Measurements from ENCODE around the gene OLR1.

Gene OLR1

DNA sequence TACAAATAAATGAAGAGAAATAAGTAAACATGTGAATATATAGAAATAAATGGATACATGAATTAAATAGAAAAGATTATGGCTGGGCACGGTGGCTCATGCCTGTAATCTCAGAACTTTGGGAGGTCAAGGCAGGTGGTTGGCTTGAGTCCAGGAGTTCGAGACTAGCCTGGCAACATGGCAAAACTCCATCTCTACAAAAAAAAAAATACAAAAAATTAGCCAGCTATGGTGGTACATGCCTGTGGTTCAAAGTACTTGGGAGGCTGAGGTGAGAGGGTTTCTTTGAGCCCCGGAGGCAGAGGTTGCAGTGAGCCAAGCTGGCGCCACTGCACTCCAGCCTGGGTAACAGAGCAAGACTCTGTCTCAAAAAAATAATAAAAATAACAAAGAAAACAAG is 36.8 kb downstream of the OLR1 start:
- H3K4me3 ChIP-seq (ENCODE audit: low read length, poor library complexity, severe bottlenecking) = no peak overlapping the region
- no peaks in the 10 kb centered on the region for H3F3A ChIP-seq (ENCODE audit: low read depth)
- no peaks in the 10 kb centered on the region for H3K79me2 ChIP-seq (ENCODE audit: insufficient read depth, low read length)
- H3K36me3 ChIP-seq (ENCODE audit: insufficient read depth, low read length) = no peaks in the 10 kb centered on the region
- H3K4me2 ChIP-seq (ENCODE audit: low read depth, low read length, poor library complexity, severe bottlenecking) = no peak overlapping the region
- peaks cover 8% of the 10 kb centered on the region for H3K4me1 ChIP-seq (ENCODE audit: insufficient read depth, low read length, poor library complexity, severe bottlenecking)
- H3K9me3 ChIP-seq (ENCODE audit: insufficient read depth, low read depth, low read length) = no peaks in the 10 kb centered on the region
- TF ChIP-seq EZH2phosphoT487 (IDR thresholded peaks at IDR 0.05; ENCODE audit: borderline replicate concordance) = no peak
- TF ChIP-seq, protein P1, sequence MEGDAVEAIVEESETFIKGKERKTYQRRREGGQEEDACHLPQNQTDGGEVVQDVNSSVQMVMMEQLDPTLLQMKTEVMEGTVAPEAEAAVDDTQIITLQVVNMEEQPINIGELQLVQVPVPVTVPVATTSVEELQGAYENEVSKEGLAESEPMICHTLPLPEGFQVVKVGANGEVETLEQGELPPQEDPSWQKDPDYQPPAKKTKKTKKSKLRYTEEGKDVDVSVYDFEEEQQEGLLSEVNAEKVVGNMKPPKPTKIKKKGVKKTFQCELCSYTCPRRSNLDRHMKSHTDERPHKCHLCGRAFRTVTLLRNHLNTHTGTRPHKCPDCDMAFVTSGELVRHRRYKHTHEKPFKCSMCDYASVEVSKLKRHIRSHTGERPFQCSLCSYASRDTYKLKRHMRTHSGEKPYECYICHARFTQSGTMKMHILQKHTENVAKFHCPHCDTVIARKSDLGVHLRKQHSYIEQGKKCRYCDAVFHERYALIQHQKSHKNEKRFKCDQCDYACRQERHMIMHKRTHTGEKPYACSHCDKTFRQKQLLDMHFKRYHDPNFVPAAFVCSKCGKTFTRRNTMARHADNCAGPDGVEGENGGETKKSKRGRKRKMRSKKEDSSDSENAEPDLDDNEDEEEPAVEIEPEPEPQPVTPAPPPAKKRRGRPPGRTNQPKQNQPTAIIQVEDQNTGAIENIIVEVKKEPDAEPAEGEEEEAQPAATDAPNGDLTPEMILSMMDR (conservative IDR thresholded peaks at IDR 0.05; ENCODE audit: low read length) = no peak
- no peak overlapping the region for H2AFZ ChIP-seq (ENCODE audit: low read length)
- H3K9ac ChIP-seq (ENCODE audit: low read depth, low read length, poor library complexity, severe bottlenecking) = no peak overlapping the region
- H4K20me1 ChIP-seq (ENCODE audit: insufficient read depth, low read length, poor library complexity, severe bottlenecking) = no peaks in the 10 kb centered on the region
- H3K9me2 ChIP-seq (replicated peaks; ENCODE audit: low read depth, low read length) = no peaks in the 10 kb centered on the region
- H3K27me3 ChIP-seq (ENCODE audit: insufficient read depth, low read length, poor library complexity, severe bottlenecking) = no peaks in the 10 kb centered on the region

DNA sequence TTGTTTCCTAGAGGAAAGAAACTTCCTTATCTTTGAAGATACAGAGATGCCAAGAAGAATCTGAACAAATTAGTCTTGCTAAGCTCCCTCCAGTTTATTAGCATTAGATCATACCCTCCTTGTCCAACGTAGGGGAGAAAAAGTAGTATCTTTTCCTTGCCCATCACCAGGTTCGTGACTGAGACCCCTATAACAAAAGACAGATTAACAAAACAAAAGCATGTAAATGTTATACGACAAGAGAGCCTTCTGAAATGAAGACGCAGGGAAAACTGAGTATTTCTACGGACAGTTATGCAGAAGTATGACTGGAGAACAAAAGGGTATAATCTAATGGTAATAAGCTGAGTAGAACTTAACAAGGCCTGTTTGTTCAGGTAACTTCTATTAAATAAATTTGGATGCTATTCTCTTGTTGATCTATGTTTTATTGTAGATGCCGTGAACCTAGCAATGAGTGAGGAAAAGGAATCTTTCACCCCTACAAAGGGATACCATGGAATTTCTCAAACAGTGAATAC is 39.0 kb downstream of the OLR1 start:
- Histone ChIP-seq H3K27me3 (ENCODE audit: insufficient read depth, low read length, poor library complexity, severe bottlenecking) (no peaks in the 10 kb centered on the region), H3F3A (ENCODE audit: low read depth) (no peaks in the 10 kb centered on the region), H3K4me1 (ENCODE audit: insufficient read depth, low read length, poor library complexity, severe bottlenecking) (peaks cover 11% of the 10 kb centered on the region), H3K9me3 (ENCODE audit: insufficient read depth, low read depth, low read length) (no peaks in the 10 kb centered on the region), H3K9ac (ENCODE audit: low read depth, low read length, poor library complexity, severe bottlenecking) (no peak overlapping the region), H3K4me3 (ENCODE audit: low read length, poor library complexity, severe bottlenecking) (no peak overlapping the region), H2AFZ (ENCODE audit: low read length) (no peak overlapping the region), H3K9me2 (replicated peaks; ENCODE audit: low read depth, low read length) (no peaks in the 10 kb centered on the region), H3K4me2 (ENCODE audit: low read depth, low read length, poor library complexity, severe bottlenecking) (no peak overlapping the region), H4K20me1 (ENCODE audit: insufficient read depth, low read length, poor library complexity, severe bottlenecking) (no peaks in the 10 kb centered on the region), H3K36me3 (ENCODE audit: insufficient read depth, low read length) (no peaks in the 10 kb centered on the region), H3K79me2 (ENCODE audit: insufficient read depth, low read length) (no peaks in the 10 kb centered on the region)
- TF ChIP-seq, protein P1 (conservative IDR thresholded peaks at IDR 0.05; ENCODE audit: low read length) = no peak
- TF ChIP-seq EZH2phosphoT487 (IDR thresholded peaks at IDR 0.05; ENCODE audit: borderline replicate concordance) = no peak

DNA sequence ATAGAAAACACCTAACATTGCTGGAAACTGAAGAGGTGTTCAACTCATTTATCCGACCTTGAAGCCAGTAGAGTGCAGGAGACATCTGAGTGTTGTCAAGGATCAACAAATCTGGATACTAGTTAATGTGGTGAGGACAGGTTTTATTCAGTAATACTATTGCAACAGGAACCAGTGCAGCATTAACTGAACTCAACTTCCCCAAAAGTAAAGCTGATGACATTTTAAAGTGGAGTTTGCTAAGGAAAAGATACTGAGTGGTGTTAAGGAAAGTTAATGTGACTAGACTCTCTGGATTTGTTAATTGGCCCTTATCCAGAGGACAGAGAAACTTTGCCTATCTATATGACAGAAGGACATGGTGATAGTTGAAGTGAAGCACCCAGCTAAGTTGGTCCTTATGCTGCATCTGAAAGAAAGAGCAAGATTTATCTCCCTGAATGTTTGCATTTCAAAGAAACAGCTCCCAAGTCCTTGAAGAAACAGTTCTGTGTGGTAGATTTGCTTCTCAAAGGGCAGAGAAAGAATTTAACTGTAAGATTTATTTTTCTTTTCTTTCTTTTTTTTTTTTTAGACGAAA is 40.7 kb downstream of the OLR1 start:
- no peaks in the 10 kb centered on the region for H3K9me3 ChIP-seq (ENCODE audit: insufficient read depth, low read depth, low read length)
- TF ChIP-seq EZH2phosphoT487 (IDR thresholded peaks at IDR 0.05; ENCODE audit: borderline replicate concordance) = no peak
- TF ChIP-seq, protein P1 (conservative IDR thresholded peaks at IDR 0.05; ENCODE audit: low read length) = no peak
- H3K4me3 ChIP-seq (ENCODE audit: low read length, poor library complexity, severe bottlenecking) = no peak overlapping the region
- no peak overlapping the region for H3K9ac ChIP-seq (ENCODE audit: low read depth, low read length, poor library complexity, severe bottlenecking)
- no peak overlapping the region for H2AFZ ChIP-seq (ENCODE audit: low read length)
- no peaks in the 10 kb centered on the region for H4K20me1 ChIP-seq (ENCODE audit: insufficient read depth, low read length, poor library complexity, severe bottlenecking)
- peaks cover 11% of the 10 kb centered on the region for H3K4me1 ChIP-seq (ENCODE audit: insufficient read depth, low read length, poor library complexity, severe bottlenecking)
- no peaks in the 10 kb centered on the region for H3K9me2 ChIP-seq (replicated peaks; ENCODE audit: low read depth, low read length)
- no peaks in the 10 kb centered on the region for H3K27me3 ChIP-seq (ENCODE audit: insufficient read depth, low read length, poor library complexity, severe bottlenecking)
- no peaks in the 10 kb centered on the region for H3K36me3 ChIP-seq (ENCODE audit: insufficient read depth, low read length)
- no peaks in the 10 kb centered on the region for H3F3A ChIP-seq (ENCODE audit: low read depth)
- H3K79me2 ChIP-seq (ENCODE audit: insufficient read depth, low read length) = no peaks in the 10 kb centered on the region
- H3K4me2 ChIP-seq (ENCODE audit: low read depth, low read length, poor library complexity, severe bottlenecking) = no peak overlapping the region

Data from Loucy (cell line).